Ishikawa (cell line): ENCODE measurements around the gene ITPR2.

ENCODE experiments used
- CEBPB ChIP-seq: IDR thresholded peaks from 2 replicates; pipeline ENCODE4 v1.6.1; 2012
- CREB1 ChIP-seq: IDR thresholded peaks from 2 replicates; pipeline ENCODE4 v1.6.1; 2012; ENCODE audit warnings: low read depth
- EGR1 ChIP-seq: IDR thresholded peaks from 2 replicates; pipeline ENCODE4 v1.6.1; 2012
- EP300 ChIP-seq: IDR thresholded peaks from 2 replicates; pipeline ENCODE4 v1.6.1; 2012; ENCODE audit warnings: borderline replicate concordance
- FOXM1 ChIP-seq: IDR thresholded peaks from 2 replicates; pipeline ENCODE4 v1.6.1; 2012; ENCODE audit warnings: low read depth, borderline replicate concordance
- MAX ChIP-seq: IDR thresholded peaks from 2 replicates; pipeline ENCODE4 v1.6.1; 2012
- NFIC ChIP-seq: IDR thresholded peaks from 2 replicates; pipeline ENCODE4 v1.6.1; 2012
- RAD21 ChIP-seq: IDR thresholded peaks from 2 replicates; pipeline ENCODE4 v1.6.1; 2012; ENCODE audit warnings: low read depth
- REST ChIP-seq: IDR thresholded peaks from 2 replicates; pipeline ENCODE4 v1.6.1; 2012; ENCODE audit warnings: low read depth, mild to moderate bottlenecking
- TAF1 ChIP-seq: IDR thresholded peaks from 2 replicates; pipeline ENCODE4 v1.6.1; 2012; ENCODE audit warnings: low read depth, mild to moderate bottlenecking
- TCF12 ChIP-seq: IDR thresholded peaks from 2 replicates; pipeline ENCODE4 v1.6.1; 2012; ENCODE audit warnings: low read depth
- TEAD4 ChIP-seq: IDR thresholded peaks from 2 replicates; pipeline ENCODE4 v1.6.1; 2012
- USF1 ChIP-seq: IDR thresholded peaks from 2 replicates; pipeline ENCODE4 v1.6.1; 2012
- YY1 ChIP-seq: IDR thresholded peaks from 2 replicates; pipeline ENCODE4 v1.6.1; 2012; ENCODE audit warnings: low read depth
- ZBTB7A ChIP-seq: IDR thresholded peaks from 2 replicates; pipeline ENCODE4 v1.6.1; 2012; ENCODE audit warnings: low read depth

The ITPR2 gene

GRCh38 chr12:26830363-26830762, 2.6 kb downstream of the ITPR2 start:
- no peak for TF ChIP-seq EGR1
- TF ChIP-seq YY1 = no peak
- TF ChIP-seq TEAD4 = no peak
- no peak for TF ChIP-seq REST
- no peak for TF ChIP-seq EP300
- TF ChIP-seq FOXM1 = no peak
- no peak for TF ChIP-seq CEBPB
- no peak for TF ChIP-seq MAX
- no peak for TF ChIP-seq ZBTB7A
- no peak for TF ChIP-seq TAF1
- no peak for TF ChIP-seq CREB1
- no peak for TF ChIP-seq TCF12
- TF ChIP-seq RAD21 = no peak
- no peak for TF ChIP-seq NFIC
- TF ChIP-seq USF1 = no peak

GRCh38 chr12:26828280-26829073, 4.5 kb downstream of the ITPR2 start:
- no peak for TF ChIP-seq RAD21
- TF ChIP-seq CREB1 = no peak
- TF ChIP-seq REST = no peak
- TF ChIP-seq FOXM1 = no peak
- no peak for TF ChIP-seq CEBPB
- TF ChIP-seq EP300 = no peak
- TF ChIP-seq TEAD4 = no peak
- TF ChIP-seq MAX = no peak
- TF ChIP-seq TCF12 = no peak

- no peak for TF ChIP-seq REST
- no peak for TF ChIP-seq MAX
- TF ChIP-seq EGR1 = no peak
- TF ChIP-seq RAD21 = no peak
- TF ChIP-seq YY1 = no peak
These were observed 6.6 kb downstream of the ITPR2 start for GRCh38 chr12:26826437-26826836.

- TF ChIP-seq EGR1 (no peak), TAF1 (no peak), REST (no peak), YY1 (no peak), CREB1 (no peak), MAX (no peak), CEBPB (no peak), TEAD4 (no peak), EP300 (no peak), USF1 (no peak), RAD21 (no peak), NFIC (no peak), ZBTB7A (no peak), TCF12 (no peak), FOXM1 (no peak)
These were observed 7.5 kb downstream of the ITPR2 start for GRCh38 chr12:26825459-26826016.
